Bronchial epithelial cell (primary cell): ENCODE data around the gene GSG1L. TPM values are rescaled to one million over a fixed set of nuclear protein-coding genes. Genes with fewer than 3 reads are reported as not detected.

Source experiments
- DNase-seq: peaks from one replicate; pipeline ENCODE4 v3.0.0-alpha.2; 2010; ENCODE audit warnings: low read depth
- FAIRE-seq: peaks from 2 replicates; lab custom pipeline; 2011; peaks lifted over from hg19 to GRCh38; lab: Jason Lieb, UNC
- H3K27me3 ChIP-seq: 2 replicates; pipeline ENCODE4 v1.5.1; 2011; ENCODE audit warnings: low read length; ENCODE audit not compliant: control insufficient read depth, insufficient read depth
- H3K36me3 ChIP-seq: 2 replicates; pipeline ENCODE4 v1.5.1; 2011; ENCODE audit warnings: low read length; ENCODE audit not compliant: control insufficient read depth, insufficient read depth
- H3K4me3 ChIP-seq: 2 replicates; pipeline ENCODE4 v1.5.1; 2011; ENCODE audit warnings: mild to moderate bottlenecking, low read depth, low read length, control low read depth
- CTCF ChIP-seq: IDR thresholded peaks from 2 replicates; pipeline ENCODE4 v1.5.1; 2011; ENCODE audit warnings: mild to moderate bottlenecking, moderate library complexity, low read length, control low read depth, inconsistent platforms; ENCODE audit not compliant: insufficient read depth, severe bottlenecking
- total RNA-seq: library from RNA; depleted of rRNA; stranded (reverse); fragments of >200 nt; gene quantifications from 2 replicates; pipeline ENCODE4 v1.2.1, GENCODE V29; 2014

GSG1L gene
- total RNA-seq, 1 donor from 2014 or later = not detected

GRCh38 chr16:28067604-28068379, 4.3 kb upstream of the GSG1L start:
- FAIRE-seq = no peak
- no peak overlapping the region for H3K4me3 ChIP-seq
- no peak for TF ChIP-seq CTCF
- H3K27me3 ChIP-seq = peaks cover 6% of the 10 kb centered on the region
- no peak for DNase-seq
- H3K36me3 ChIP-seq = no peaks in the 10 kb centered on the region

GRCh38 chr16:28064706-28065249, 1.3 kb upstream of the GSG1L start:
- H3K36me3 ChIP-seq = no peaks in the 10 kb centered on the region
- no peak for TF ChIP-seq CTCF
- no peak for FAIRE-seq
- no peak for DNase-seq
- peaks cover 13% of the 10 kb centered on the region for H3K27me3 ChIP-seq
- H3K4me3 ChIP-seq = no peak overlapping the region

- DNase-seq (no peak), FAIRE-seq (no peak)
- H3K27me3 ChIP-seq = peaks cover 13% of the 10 kb centered on the region
These were observed 636 bp upstream of the GSG1L start for GRCh38 chr16:28064150-28064549.

GRCh38 chr16:28062847-28063521, 530 bp downstream of the GSG1L start:
- FAIRE-seq (no peak), DNase-seq (no peak)
- TF ChIP-seq CTCF = no peak
- Histone ChIP-seq H3K27me3 (peaks cover 13% of the 10 kb centered on the region), H3K36me3 (no peaks in the 10 kb centered on the region), H3K4me3 (no peak overlapping the region)

More at GRCh38 chr16:28064150-28064549, 636 bp upstream of the GSG1L start:
- no peaks in the 10 kb centered on the region for H3K36me3 ChIP-seq
- no peak overlapping the region for H3K4me3 ChIP-seq
- no peak for TF ChIP-seq CTCF

GRCh38 chr16:28062261-28062846, 1.2 kb downstream of the GSG1L start:
- FAIRE-seq = no peak
- Histone ChIP-seq H3K4me3 (no peak overlapping the region), H3K36me3 (no peaks in the 10 kb centered on the region), H3K27me3 (peaks cover 13% of the 10 kb centered on the region)
- DNase-seq = no peak
- no peak for TF ChIP-seq CTCF
